GM13977 (cell line): ENCODE measurements around the gene NUPR1.
"Not testable (repeated sequence)": the region's sequence is repeated elsewhere in the genome, so short reads cannot be mapped to it uniquely, and the experiment has no call there.

Source experiments
- DNase-seq: peaks from one replicate; pipeline ENCODE4 v3.0.0; 2012; ENCODE audit warnings: low spot score
- in situ Hi-C: fragments of 300-500 bp; cut with MboI; formaldehyde crosslinking; loops from one replicate; pipeline ENCODE4 v1.12.0; 2022; ENCODE audit warnings: low sequenced_read_pairs, low pct_unique_long_range_greater_than_20kb, mixed read lengths, inconsistent platforms; ENCODE audit not compliant: unreplicated experiment
- TF ChIP-seq, protein P1 (sequence below): IDR thresholded peaks from 2 replicates; pipeline ENCODE4 v1.5.1; 2012; ENCODE audit warnings: mild to moderate bottlenecking, control low read depth; ENCODE audit not compliant: insufficient read depth; ENCODE audit errors: extremely low read depth, missing control alignments

The NUPR1 gene

DNA sequence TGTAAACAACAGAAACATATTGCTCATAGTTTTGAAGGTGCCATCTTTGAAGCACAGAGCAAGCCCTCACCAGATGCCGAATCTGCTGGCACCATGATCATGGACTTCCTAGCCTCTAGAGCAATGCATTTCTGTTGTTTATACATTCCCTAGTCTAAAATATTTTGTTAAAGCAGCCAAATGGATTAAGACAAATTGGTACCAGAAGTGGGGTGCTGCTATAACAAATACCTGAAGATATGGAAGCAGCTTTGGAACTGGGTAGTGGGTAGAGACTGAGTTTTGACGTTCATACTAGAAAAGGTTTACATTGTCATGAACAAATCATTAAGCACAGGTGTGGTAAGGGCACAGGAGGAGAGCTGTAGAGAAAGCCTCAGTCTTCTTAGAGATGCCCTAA lies 28.5 kb upstream of the NUPR1 start:
- TF ChIP-seq, protein P1, sequence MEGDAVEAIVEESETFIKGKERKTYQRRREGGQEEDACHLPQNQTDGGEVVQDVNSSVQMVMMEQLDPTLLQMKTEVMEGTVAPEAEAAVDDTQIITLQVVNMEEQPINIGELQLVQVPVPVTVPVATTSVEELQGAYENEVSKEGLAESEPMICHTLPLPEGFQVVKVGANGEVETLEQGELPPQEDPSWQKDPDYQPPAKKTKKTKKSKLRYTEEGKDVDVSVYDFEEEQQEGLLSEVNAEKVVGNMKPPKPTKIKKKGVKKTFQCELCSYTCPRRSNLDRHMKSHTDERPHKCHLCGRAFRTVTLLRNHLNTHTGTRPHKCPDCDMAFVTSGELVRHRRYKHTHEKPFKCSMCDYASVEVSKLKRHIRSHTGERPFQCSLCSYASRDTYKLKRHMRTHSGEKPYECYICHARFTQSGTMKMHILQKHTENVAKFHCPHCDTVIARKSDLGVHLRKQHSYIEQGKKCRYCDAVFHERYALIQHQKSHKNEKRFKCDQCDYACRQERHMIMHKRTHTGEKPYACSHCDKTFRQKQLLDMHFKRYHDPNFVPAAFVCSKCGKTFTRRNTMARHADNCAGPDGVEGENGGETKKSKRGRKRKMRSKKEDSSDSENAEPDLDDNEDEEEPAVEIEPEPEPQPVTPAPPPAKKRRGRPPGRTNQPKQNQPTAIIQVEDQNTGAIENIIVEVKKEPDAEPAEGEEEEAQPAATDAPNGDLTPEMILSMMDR, result no peak
- in situ Hi-C loops, result no loop called here
- DNase-seq, result no peak

DNA sequence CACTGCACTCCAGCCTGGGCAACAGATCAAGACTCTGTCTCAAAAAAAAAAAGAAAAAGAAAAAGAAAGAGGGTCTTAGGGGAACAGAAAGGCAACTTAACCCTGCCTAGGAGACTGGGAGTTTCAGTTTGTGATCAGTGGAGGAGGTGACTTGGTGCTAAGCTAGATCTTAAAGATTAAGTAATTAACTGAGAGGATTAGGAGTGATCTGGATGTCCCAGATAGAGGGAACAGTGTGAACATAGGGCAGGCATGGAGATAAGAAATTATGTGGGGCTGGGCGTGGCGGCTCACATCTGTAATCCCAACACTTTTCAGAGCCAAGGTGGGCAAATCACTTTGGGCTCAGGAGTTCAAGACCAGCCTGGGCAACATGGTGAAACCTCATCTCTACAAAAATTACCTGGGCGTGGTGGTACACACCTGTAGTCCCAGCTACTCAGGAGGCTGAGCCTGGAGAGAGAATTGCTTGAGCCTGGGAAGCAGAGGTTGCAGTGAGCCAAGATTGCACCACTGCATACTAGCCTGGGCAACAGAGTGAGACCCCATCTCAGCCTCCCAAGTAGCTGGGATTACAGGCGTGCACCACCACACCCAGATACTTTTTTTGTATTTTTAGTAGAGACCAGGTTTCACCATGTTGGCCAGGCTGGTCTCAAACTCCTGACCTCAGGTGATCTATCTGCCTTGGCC lies 27.6 kb upstream of the NUPR1 start:
- DNase-seq, in situ Hi-C loops: not testable (repeated sequence)

DNA sequence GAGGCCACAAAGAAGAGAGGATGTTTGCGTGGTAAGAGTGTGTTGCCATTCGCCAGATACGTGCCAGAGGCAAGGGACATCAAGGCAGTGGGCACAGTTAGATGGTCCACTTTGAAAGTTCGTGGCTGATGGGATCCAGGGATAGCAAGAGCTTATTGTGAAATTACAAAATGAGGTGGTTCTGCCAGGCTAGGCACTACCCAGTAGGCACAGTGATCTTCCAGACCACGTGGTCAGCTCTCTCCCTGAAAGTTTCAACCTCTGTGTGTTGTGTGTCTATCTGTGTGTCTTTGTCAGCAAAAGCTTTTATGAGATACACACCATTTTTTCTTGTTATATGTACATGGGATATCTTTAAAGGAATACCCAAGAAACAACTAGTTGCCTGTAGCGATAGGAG lies 24.4 kb upstream of the NUPR1 start:
- TF ChIP-seq, protein P1, result no peak
- DNase-seq, result no peak
- in situ Hi-C loops, result no loop called here

DNA sequence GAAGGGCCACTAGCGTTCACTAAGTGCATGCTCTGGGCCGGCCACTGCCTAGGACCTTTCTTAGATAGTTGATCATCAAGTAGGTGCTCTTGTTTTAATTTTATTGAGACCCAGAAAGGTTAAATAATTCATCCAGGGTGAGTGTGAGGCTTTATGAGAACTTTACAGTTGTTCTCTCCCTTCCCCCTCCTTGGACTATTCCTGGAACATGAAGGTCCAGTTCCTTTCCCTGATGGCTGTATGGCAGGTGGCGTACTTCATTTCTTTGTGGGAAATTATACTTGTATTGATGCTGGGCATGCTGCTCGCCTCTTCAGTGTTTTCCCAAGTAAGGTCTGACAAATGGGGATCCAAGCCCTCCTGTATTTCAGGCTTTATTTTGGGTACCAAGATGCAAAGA lies 23.4 kb upstream of the NUPR1 start:
- in situ Hi-C loops, result no loop called here
- TF ChIP-seq, protein P1, result no peak
- no peak for DNase-seq

DNA sequence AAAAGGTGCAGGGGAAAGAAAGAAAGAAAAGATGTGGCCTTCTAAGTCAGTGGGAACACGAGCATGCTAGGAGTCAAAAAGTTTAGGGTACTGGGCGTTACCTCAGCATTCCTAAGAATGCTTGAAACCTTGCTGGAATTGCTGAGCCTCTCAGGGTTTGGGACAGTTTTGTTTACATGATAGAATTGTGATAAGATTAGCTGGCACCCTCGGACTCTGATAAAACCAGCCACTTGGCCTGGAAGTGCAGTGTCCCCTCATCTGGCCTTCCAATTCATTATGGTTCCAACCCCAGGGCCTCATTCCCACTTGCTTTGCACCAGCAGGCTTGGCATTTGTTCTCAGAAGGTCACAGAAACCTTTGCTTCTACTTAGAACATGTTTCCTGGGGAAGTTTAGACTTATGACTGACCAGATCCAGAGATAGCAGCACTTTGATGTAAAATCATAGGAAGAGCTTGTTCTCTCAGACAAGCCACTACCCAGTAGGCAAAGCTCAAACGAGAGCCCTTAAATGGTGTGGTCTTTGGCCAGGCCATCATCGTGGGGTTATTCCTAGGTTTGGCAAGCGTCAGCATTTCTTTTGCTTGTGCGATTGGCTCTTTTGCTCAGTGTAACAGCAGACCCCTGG lies 22.9 kb upstream of the NUPR1 start:
- no peak for DNase-seq
- TF ChIP-seq, protein P1, result no peak
- in situ Hi-C loops, result no loop called here

DNA sequence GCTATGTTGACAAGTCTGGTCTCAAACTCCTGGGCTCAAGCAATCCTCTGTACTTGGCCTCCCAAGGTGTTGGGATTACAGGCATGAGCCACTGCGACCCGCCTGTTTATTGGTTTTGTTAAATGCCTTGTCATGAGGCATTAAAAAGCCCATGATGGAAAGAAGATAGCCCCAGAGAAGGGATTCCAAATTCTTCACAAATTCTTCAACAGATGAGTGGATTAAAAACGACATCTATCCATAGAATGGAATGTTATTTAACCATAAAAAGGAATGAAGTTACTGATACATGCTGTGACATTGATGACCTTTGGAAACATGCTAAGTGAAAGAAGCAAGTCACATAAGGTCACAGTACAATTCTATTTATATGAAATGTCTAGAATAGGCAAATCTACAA lies 19.7 kb upstream of the NUPR1 start:
- DNase-seq, result no peak
- in situ Hi-C loops, result no loop called here
- TF ChIP-seq, protein P1, result no peak

DNA sequence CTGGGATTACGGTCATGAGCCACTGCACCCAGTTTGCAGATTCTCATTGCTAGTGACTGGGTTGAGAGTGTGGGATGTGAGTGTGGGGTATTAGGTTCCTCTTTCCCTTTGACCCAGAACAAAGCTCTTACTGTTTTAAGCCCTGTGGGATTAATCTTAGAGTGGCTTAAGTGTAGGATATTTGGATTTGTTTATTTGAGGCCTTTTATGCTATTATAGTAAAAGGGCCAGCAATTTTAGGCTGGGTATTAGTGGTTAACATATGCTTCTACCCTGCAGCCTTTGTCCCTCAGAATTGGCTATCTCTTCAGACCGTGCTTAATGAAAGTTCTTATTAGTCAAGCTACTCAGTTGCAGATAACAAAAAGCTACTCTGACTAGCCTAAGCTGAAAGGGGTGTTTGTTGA lies 18.1 kb upstream of the NUPR1 start:
- TF ChIP-seq, protein P1, result no peak
- in situ Hi-C loops, result no loop called here
- DNase-seq, result no peak
